Iris pigment epithelial cell (primary cell): ENCODE results near the gene LGR4.
A peak's percentile ranks its signal among the peaks of the same experiment; 100 is the strongest.
"Not testable (repeated sequence)": the region's sequence is repeated elsewhere in the genome, so short reads cannot be mapped to it uniquely, and the experiment has no call there.

Experiments used
- DNase-seq: peaks from one replicate; pipeline ENCODE4 v3.0.0-alpha.2; 2011; ENCODE audit warnings: low read depth

LGR4 gene

DNA sequence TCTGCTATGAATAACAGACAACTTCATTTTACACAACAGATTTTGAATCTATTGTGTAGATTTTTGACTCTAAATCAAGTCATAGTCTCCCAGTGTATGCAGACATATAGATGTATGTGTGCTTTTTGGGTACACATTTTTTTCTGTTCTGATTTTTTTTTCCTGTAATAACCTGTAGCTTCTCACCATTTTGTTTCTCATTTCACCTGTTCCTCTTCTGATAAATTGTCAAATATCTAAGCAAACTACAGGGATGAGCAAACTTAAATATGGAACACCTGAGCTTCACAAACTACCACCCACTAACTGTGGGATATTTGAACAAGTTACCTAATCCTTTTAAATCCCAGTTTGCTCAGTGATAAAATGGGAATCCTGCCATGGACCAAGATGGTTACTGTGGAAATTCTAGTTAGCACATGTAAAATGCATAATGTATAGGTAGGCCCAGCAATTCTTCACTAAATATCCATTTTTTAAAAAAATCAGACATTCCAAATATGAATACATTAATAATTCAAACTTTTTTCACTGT, 15.7 kb downstream of the LGR4 start:
- DNase-seq: no peak

DNA sequence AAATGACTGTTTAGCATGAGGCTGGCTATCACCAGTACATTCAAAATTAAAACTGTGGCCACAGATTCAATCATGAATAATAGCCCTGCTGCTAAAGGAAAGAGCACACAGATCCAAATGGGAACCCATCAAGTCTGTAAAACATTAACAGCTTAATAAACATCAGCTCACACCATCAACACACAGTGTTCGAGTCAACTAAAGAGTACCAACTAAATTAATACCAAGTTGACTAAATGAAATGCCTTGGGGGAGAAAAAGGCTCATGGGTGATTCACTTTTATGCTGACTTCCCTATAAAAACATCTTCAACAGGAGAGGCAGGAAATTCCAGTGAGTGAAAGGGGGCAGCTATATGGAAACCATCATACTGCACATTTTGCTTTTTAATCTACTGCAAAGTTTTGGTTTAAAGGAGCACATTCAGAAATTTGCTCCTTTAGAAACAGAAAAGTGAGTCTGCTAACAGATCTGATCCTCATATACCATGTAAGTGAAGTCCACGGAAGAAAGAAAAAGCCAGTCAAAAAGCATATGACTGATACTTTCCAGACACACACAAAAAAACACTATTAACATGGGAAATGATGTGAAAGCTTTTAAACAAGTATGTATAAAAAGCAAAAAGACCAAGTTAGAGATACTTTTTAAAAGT, 16.3 kb downstream of the LGR4 start:
- DNase-seq: peak; percentile 64

DNA sequence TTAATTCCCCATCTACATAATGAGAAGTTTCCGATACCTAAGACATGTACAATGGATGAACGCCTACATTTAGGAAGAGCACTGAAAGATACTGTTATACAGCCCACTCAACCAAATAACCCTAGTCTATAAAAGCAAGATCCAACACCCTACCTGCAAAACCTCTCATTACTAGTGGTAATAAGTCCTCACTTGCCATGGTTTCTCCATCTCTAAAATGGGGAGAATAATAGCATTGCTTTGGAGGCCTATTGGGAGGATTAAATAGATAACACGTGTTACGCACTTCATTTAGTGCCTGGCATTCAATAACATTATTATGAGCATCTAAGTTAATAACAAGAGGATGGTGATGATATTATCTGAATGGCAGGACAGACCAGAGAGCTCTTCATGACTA, 16.9 kb downstream of the LGR4 start:
- no peak for DNase-seq

DNA sequence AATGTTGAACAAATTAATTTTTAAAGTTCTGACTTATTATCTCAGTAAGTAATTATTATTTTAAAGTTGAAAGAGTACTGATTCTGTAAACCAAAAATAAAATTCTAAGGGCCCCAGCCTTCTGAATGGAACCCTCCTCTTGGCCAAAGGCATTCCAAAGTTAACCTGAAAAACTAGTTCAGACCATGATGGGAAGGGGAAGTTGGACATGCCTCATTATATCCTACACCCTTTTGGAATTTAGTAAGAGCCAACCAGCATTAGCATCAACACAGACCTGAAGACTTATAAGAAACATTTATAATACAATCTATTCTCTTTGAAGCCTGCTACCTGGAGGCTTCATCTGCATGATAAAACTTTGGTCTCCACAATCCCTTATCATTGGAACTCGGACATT, 18.9 kb downstream of the LGR4 start:
- DNase-seq: no peak

- DNase-seq: no peak
Observed at GRCh38 chr11:27452147-27452546, 20.4 kb downstream of the LGR4 start.

DNA sequence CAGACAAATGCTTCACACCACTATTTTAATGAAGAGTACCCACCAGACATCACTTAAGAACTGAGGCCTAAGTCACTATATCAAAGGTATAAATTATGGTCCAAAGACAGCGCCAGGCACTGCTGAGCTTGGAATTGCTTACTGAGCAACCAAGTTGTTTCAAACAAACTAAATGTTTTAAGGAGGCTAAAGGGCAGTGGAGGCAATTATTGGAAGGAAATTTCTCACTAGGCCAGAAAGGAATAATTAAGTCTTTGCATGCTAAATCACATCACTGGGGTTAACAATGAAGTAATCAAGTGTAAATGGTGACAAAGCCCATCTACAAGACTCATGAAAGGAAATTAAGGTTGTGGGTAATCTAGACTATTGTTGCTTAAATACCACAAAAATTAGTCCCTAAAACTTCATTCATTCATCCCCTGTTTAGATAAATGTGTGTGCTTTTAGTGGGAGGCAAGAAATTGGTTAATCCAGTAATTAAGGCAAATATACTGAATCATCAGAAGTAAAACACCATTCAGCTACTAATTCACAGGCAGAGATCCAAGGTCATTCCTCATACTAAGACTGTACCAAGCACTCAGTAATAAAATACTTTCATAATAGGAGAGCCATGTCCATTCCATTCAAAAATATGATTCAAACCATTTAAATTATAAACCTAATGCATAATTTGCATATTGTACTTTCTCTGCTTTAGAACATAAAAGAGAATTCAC, 21.2 kb downstream of the LGR4 start:
- no peak for DNase-seq

DNA sequence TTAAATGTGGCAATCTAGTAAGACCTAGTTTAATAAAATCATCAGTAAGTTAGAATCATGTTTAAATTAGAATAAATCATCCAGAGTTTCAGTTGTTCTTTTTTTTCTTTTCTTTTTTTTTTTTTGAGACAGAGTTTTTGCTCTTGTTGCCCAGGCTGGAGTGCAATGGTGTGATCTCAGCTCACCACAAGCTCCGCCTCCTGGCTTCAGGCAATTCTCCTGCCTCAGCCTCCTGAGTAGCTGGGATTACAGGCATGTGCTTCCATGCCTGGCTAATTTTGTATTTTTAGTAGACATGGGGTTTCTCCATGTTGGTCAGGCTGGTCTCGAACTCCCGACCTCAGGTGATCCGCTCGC, 24.4 kb downstream of the LGR4 start:
- not testable (repeated sequence) for DNase-seq

- peak; percentile 81 for DNase-seq
Observed at GRCh38 chr11:27447288-27448183, 25.1 kb downstream of the LGR4 start.

- no peak for DNase-seq
Observed at GRCh38 chr11:27445625-27446024, 27.0 kb downstream of the LGR4 start.

- DNase-seq: no peak
Observed at GRCh38 chr11:27444801-27445215, 27.8 kb downstream of the LGR4 start.

DNA sequence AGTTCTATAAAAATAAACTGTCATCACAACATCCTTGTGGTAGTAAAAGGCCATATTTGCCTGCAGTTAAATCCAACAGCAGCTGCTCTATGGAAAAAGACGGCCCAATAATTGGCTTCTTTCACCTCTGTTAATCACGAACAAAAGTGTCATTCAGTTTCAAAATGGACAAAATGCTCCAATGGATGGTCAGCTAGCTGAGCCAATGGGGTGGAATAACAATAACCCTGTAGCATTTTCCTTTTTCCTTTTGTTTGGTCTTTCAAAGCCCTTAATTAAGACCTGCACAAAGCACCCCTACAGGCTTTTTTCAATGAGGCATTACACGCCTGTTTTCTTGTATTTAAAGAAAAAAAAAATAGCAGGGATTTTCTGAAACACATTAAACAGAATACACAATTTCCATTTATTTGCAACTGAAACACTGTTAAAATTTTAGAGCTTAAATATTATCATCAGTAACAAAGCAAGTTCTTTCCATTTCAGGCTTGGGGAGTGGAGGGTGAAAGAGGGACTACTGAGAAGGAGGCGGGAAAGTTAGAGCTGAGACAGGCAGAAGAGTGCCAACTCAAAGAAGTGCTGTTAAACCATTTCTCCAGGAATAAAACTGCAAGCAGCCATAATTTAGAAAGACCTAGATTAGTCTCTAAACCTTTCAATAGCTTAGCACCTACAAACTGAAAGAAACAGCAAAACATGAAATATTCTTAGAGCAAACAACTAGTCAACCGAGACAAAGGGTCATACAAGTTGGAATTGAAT, 28.7 kb downstream of the LGR4 start:
- DNase-seq: no peak

GRCh38 chr11:27443227-27443626, 29.4 kb downstream of the LGR4 start:
- DNase-seq: no peak

DNA sequence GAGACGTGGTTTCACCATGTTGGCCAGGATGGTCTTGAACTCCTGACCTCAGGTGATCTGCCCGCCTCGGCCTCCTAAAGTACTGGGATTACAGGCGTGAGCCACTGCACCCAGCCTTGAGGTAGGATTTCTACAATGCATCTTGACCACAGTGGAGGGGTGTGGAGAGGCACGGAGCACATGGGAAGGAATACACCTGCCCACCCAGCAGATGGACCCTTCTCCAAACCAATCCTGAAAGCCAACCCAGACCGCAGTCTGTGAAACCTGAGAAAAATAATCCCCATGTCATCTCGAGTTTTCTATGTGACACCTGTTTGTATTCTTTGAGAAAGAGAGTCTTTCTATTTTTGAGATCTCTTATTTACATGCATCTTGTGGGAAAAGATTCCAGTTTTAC, 32.5 kb downstream of the LGR4 start:
- DNase-seq: no peak

GRCh38 chr11:27438595-27438981, 34.0 kb downstream of the LGR4 start:
- no peak for DNase-seq

- DNase-seq: no peak
Observed at GRCh38 chr11:27437829-27438594, 34.6 kb downstream of the LGR4 start.

DNA sequence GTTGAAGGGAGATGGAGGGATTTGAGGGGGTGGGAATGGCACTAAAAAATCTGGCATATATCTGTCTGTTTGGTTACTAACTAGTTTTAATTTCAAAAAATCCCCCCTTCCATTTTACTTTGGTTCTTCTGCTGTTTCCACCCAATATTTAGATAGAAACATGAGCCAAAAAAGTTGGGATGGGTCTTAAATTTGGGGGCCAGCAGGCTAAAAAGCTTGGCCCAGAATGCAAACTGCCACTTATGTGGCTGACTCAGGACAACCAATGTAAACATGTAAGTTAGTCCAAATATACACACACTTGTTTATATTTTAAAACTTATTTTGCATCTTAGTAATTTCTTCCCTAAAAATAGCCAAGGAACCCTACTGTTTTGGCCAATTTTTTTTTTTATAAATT, 35.7 kb downstream of the LGR4 start:
- no peak for DNase-seq

DNA sequence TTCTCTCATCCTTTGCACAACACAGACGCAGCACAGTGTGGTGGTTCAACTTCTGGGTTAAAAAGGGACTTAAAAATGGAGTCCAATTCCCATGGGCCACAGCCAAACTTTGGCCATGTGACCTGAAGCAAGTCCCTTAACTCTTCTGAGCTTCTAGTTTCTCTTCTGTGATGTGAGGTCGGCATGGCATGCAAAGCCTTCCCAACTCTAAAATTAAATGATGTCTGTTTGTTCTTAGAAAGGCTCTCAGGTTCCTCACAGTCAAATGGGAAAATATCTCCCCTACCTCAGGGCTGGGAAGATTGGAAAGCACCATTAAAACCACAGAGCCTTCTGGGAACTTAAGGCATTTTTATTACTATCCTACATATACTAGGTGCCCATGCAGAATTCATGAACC, 38.8 kb downstream of the LGR4 start:
- no peak for DNase-seq

DNA sequence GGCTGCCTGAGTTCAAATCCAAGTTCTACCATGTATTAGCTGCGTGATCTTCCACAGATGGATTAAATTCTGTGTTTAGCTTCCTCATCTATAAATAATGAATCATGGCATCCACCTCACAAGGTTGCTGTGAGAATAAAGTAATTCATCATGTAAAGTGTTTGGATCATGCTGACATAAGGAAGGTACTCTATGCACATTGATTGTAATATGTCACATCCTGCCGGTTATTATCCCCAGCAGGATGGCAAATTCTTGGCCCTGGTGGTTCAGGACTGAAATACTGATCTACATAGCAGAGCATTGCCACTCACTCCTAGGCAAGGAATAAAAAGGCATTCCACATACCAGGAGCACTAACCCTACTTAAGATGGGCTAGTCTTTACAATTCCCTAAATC, 40.8 kb downstream of the LGR4 start:
- no peak for DNase-seq

- no peak for DNase-seq
Observed at GRCh38 chr11:27429761-27430393, 42.7 kb downstream of the LGR4 start.

DNA sequence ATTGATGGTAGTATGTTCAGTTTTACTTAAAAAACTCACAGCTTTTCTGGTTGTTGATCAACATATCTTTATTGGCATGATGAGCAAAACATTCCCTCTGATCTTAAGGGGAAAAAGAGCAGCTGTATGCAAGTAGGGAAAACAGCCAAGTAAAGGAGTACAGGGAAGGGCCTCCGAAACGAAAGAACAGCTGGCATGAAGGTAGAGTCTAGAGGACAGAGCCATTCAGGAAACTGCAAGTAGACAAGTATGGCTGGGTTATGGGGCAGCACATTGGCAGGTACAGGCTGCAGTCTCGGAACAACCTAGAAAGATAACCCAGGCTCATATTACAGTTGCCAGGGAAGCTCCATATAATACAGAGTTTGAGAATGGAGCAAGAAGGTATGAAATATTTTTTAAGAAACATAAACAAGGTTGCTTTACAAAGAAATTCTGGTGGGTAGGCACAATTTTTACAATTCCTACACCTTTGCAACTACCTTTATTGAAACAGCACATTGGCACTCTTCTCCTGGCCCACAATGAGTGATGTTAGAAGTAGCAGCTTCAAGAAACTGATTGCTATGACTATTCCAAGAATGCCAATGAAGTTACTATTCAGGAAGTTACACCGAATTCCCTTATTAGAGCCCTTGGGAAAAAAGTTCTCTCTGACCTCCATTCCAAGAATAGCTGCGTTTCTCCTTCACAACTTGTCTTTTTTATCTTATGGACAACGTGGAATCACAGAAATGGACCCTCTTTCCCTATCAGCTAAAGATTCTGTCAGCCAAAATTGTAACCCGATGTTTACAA, 45.2 kb downstream of the LGR4 start:
- DNase-seq: peak; percentile 15
